Activated CD8-positive, alpha-beta T cell treated with anti-CD3 and anti-CD28 coated beads, Interleukin-2, amount 10 ng/mL, durations not matched to agents 7 days and 5 days (primary cell): ENCODE measurements around the gene DSG2. TPM values are rescaled to one million over a fixed set of nuclear protein-coding genes. Genes with fewer than 3 reads are reported as not detected.
A peak's percentile ranks its signal among the peaks of the same experiment; 100 is the strongest.
"Not testable (repeated sequence)": the region's sequence is repeated elsewhere in the genome, so short reads cannot be mapped to it uniquely, and the experiment has no call there.

ENCODE experiments used
- ATAC-seq: fragments of 150-1000 bp; cut with Tn5 transposase; one replicate; pipeline ENCODE4 v1.10.0; 2021; ENCODE audit warnings: moderate library complexity
- CTCF ChIA-PET: fragments of 350-600 bp; sonication (Branson Sonifier 250); formaldehyde crosslinking; loops from one replicate; lab custom pipeline; 2021; ENCODE audit warnings: antibody characterized with exemption; lab: Charles Lee
- POLR2A ChIA-PET: fragments of 350-600 bp; sonication (Branson Sonifier 250); formaldehyde crosslinking; loops from one replicate; lab custom pipeline; 2021; ENCODE audit warnings: antibody characterized with exemption; lab: Charles Lee
- DNase-seq: peaks from one replicate; pipeline ENCODE4 v3.0.0-alpha.2; 2020
- H3K27ac Mint-ChIP-seq: one replicate; pipeline ENCODE4 v1.8.0; 2021; ENCODE audit warnings: mild to moderate bottlenecking, mixed read lengths
- H3K27me3 Mint-ChIP-seq: one replicate; pipeline ENCODE4 v1.8.0; 2021; ENCODE audit warnings: low read depth, mixed read lengths
- H3K36me3 Mint-ChIP-seq: one replicate; pipeline ENCODE4 v1.8.0; 2021; ENCODE audit warnings: low read depth, mixed read lengths
- H3K4me1 Mint-ChIP-seq: one replicate; pipeline ENCODE4 v1.8.0; 2021; ENCODE audit warnings: low read depth, mixed read lengths
- H3K4me3 Mint-ChIP-seq: one replicate; pipeline ENCODE4 v1.8.0; 2021; ENCODE audit warnings: mild to moderate bottlenecking, mixed read lengths
- H3K9me3 Mint-ChIP-seq: one replicate; pipeline ENCODE4 v1.8.0; 2022; ENCODE audit warnings: mixed read lengths; ENCODE audit not compliant: insufficient read depth
- total RNA-seq, 2 experiments: library from RNA; stranded (reverse); gene quantifications; one replicate each; pipeline ENCODE4 v1.2.3, GENCODE V29; 2021

The DSG2 gene
- total RNA-seq, 2 experiments from 2014 or later, result 0.18 to 0.32 TPM

- no peak for ATAC-seq
- Mint-ChIP-seq H3K4me1 (no peaks in the 10 kb centered on the region), H3K9me3 (no peaks in the 10 kb centered on the region), H3K27me3 (peaks cover under 1% of the 10 kb centered on the region), H3K27ac (no peak overlapping the region), H3K36me3 (no peaks in the 10 kb centered on the region), H3K4me3 (no peak overlapping the region)
- CTCF ChIA-PET, result no interaction called here
- POLR2A ChIA-PET, result no interaction called here
- DNase-seq, result no peak
Measured at GRCh38 chr18:31490387-31490786, 7.6 kb upstream of the DSG2 start.

- no peak for ATAC-seq
- ChIA-PET POLR2A (no interaction called here), CTCF (no interaction called here)
- Mint-ChIP-seq H3K36me3 (no peaks in the 10 kb centered on the region), H3K27me3 (peaks cover 3% of the 10 kb centered on the region), H3K27ac (no peak overlapping the region), H3K4me3 (no peak overlapping the region), H3K9me3 (no peaks in the 10 kb centered on the region), H3K4me1 (no peaks in the 10 kb centered on the region)
- DNase-seq, result no peak
Measured at GRCh38 chr18:31490833-31491232, 7.1 kb upstream of the DSG2 start.

DNA sequence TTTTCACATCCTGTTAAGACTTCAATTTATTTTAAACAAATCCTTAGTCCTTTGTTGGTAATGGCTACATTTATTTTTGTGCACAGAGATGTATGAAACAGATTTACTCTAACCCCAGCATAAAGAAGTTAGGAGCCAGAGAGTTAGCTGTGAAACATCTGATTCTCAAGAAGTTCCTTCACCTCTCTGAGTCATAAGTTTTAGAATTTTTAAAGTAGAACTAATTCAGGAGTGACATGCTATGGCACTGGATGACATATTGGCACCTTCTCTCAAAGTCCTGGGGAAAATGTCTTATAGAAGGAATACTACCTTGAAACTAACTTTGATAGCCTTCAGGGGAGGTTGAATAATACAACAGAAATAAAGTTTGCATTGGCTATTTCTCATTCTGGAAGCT lies 6.4 kb upstream of the DSG2 start:
- CTCF ChIA-PET, result no interaction called here
- POLR2A ChIA-PET, result no interaction called here
- peaks cover 11% of the 10 kb centered on the region for H3K27me3 Mint-ChIP-seq
- no peak overlapping the region for H3K27ac Mint-ChIP-seq
- no peaks in the 10 kb centered on the region for H3K36me3 Mint-ChIP-seq
- no peaks in the 10 kb centered on the region for H3K9me3 Mint-ChIP-seq
- H3K4me1 Mint-ChIP-seq, result no peaks in the 10 kb centered on the region
- H3K4me3 Mint-ChIP-seq, result no peak overlapping the region
- ATAC-seq (no peak), DNase-seq (no peak)

DNA sequence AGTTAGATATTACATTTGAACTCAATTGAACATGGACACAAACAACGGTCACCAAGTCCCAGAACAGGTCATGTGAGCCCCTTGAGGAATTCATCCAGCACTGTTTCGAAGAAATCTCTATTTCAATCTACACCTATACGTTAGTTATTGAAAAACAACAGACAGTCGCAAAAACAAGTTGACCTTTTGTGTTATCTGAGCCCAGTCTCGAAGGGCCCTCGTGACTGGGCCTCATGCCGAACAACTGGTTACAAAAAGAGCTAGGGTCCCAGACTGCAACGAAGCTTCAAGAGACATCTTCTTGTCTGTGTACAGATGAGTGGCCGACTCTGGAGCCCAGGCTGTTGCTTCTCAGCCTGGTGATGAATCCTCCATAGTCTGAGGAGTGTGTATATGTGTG lies 5.3 kb upstream of the DSG2 start:
- no peaks in the 10 kb centered on the region for H3K36me3 Mint-ChIP-seq
- ChIA-PET POLR2A (no interaction called here), CTCF (no interaction called here)
- H3K27ac Mint-ChIP-seq, result no peak overlapping the region
- ATAC-seq (no peak), DNase-seq (no peak)
- H3K9me3 Mint-ChIP-seq, result no peaks in the 10 kb centered on the region
- H3K4me3 Mint-ChIP-seq, result no peak overlapping the region
- peaks cover 20% of the 10 kb centered on the region for H3K27me3 Mint-ChIP-seq
- no peaks in the 10 kb centered on the region for H3K4me1 Mint-ChIP-seq

DNA sequence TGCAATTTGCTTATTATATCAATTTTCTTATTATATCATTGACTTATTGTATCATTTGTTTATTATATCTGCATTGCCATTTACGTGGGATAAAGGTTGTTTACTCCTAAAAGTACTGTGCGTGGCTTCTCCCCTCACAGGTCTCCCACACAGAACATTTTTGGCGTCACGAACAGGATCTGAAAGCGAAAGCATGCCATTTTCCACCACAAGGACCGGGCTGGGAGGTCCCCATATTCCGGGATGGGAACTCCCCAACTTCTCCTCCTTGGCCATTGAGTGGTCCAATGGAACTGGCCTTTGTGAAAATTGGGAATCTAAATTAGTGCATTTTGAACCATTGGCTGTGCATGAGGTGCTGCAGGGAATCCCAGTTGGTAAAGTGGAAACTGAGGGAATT lies 4.8 kb upstream of the DSG2 start:
- POLR2A ChIA-PET, result no interaction called here
- CTCF ChIA-PET, result no interaction called here
- no peaks in the 10 kb centered on the region for H3K4me1 Mint-ChIP-seq
- no peak for ATAC-seq
- H3K4me3 Mint-ChIP-seq, result no peak overlapping the region
- H3K9me3 Mint-ChIP-seq, result no peaks in the 10 kb centered on the region
- peaks cover 20% of the 10 kb centered on the region for H3K27me3 Mint-ChIP-seq
- H3K27ac Mint-ChIP-seq, result no peak overlapping the region
- no peaks in the 10 kb centered on the region for H3K36me3 Mint-ChIP-seq
- DNase-seq, result no peak

DNA sequence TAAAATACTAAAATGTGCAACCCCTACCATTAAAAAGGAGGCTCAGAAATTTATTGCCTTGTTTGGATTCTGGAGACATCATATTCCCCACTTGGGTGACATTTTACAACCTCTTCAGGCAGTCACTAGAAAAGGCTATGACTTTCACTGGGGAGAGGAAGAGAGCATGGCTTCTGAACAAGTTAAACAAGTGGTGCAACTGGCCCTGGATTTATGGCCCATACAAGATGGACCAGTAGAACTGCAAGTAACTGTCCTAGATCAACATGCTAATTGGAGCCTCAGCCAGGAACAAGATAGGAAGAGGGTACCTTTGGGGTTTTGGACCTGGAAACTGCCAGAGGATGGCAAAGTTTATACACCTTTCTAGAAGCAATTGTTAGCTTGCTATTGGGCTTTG lies 4.0 kb upstream of the DSG2 start:
- CTCF ChIA-PET, result no interaction called here

DNA sequence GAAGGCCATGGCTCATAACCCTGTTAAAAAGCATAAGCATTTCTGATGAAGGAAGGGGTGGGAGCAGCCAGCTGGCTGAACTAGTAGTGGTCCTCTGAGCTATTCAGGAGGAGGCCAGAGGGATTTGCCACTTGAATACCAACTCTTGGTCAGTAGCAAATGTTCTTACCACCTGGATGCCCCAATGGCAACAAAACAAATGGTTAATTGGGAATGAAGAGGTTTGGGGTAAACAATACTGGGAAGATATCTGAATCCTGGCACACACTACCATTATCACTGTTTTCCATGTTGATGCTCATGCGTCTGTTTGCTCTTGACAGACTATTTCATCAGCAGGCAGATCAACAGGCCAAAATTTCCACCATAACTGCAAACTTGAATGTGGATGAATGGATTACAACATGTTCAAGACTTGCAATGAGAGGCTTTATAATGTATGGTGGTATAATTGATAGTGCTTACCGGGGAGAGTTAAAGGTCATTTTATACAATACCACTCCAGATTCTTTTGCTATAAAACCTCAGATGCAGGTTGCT lies 3.2 kb upstream of the DSG2 start:
- H3K36me3 Mint-ChIP-seq, ATAC-seq, DNase-seq, H3K4me1 Mint-ChIP-seq, H3K9me3 Mint-ChIP-seq, CTCF ChIA-PET, H3K27ac Mint-ChIP-seq, H3K4me3 Mint-ChIP-seq, POLR2A ChIA-PET: not testable (repeated sequence)
- H3K27me3 Mint-ChIP-seq, result peaks cover 32% of the 10 kb centered on the region

More for the DNA sequence above, 4.0 kb upstream of the DSG2 start:
- ATAC-seq (no peak), DNase-seq (no peak)
- H3K27ac Mint-ChIP-seq, result no peak overlapping the region
- no peaks in the 10 kb centered on the region for H3K9me3 Mint-ChIP-seq
- peaks cover 5% of the 10 kb centered on the region for H3K4me1 Mint-ChIP-seq
- no peak overlapping the region for H3K4me3 Mint-ChIP-seq
- POLR2A ChIA-PET, result no interaction called here
- H3K27me3 Mint-ChIP-seq, result peaks cover 26% of the 10 kb centered on the region
- H3K36me3 Mint-ChIP-seq, result no peaks in the 10 kb centered on the region

- Mint-ChIP-seq H3K27me3 (peaks cover 40% of the 10 kb centered on the region), H3K9me3 (no peaks in the 10 kb centered on the region), H3K4me3 (no peak overlapping the region), H3K4me1 (peaks cover 6% of the 10 kb centered on the region), H3K36me3 (no peaks in the 10 kb centered on the region), H3K27ac (no peak overlapping the region)
- POLR2A ChIA-PET, result no interaction called here
- DNase-seq (no peak), ATAC-seq (peak; percentile 28)
- CTCF ChIA-PET, result no interaction called here
Measured at GRCh38 chr18:31497404-31497835, 557 bp upstream of the DSG2 start.

DNA sequence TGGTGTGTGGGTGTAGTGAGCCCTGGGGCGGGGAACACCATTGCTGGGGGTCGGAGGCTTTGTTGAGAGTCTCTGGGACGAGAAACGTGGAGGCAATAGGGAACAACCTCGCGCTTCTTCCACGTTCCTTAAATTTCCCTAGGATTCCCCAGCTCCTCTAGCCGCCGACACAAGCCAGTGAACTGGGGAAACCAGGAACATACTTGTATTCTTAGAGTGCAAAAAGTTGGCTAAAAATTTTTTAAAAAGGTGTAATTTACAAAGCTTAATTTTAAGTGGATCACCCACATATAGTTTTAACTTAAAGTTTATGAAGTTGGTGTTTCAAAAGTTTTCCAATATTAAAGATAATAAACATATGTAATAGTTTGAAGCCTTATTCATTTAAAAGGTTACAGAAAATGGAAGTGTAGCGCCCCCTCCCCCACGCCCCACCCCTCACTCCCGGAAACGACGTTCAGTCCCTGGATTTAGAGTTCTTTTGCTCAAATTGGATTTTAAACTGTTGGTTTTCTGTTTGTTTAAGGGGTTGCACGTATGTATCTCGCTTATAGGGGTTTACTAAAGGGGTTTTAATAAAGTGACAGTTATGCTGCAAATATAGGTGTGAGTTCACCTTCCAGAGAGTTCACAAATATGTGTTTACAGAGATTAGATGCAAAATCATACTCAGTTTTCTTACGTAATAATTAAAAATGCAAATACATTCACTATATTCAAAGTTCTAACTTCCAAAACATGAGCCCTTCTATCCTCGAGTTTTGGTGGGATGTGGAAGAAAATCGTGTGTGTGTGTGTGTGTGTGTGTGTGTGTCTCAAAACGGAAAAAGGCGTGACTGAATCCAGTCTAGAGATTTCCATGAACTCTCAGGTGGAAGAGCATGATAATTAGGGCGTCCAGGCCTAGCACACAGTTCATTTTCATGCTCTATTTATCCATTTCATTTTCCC lies 872 bp downstream of the DSG2 start:
- H3K9me3 Mint-ChIP-seq, result no peaks in the 10 kb centered on the region
- no peak for DNase-seq
- peaks cover 40% of the 10 kb centered on the region for H3K27me3 Mint-ChIP-seq
- no peak for ATAC-seq
- ChIA-PET CTCF (no interaction called here), POLR2A (no interaction called here)
- peak overlapping the region; percentile 68 for H3K4me3 Mint-ChIP-seq
- no peak overlapping the region for H3K27ac Mint-ChIP-seq
- H3K36me3 Mint-ChIP-seq, result no peaks in the 10 kb centered on the region
- H3K4me1 Mint-ChIP-seq, result peaks cover 6% of the 10 kb centered on the region

DNA sequence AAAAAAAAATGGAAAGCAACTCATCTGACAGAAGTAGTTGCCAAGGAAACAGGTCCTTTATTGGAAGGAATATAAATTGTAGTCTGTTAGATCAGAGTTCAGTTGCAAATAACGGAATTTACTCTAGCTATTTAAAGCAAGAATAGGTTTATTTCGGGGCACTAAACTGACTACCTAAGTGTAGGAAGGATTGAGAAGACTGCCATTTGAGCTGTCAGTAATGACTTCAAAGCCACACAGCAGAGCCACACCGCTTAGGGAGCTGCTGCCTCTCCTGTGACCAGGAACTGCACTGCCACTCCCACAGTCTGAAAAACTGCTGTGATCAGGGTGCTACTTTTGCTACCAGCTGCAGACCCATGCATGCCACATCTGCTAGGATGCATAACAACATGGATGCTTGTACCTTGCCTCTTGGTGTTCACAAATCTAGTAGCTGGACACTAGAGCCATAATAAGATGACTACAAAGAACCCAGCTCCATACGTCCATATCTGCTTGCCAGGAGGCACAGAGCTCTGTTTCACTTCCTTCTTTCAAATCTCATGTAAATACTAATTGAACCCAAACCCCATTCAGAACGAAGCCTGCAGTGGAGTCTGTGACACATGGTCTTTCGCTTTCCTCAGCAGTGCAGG lies 2.2 kb downstream of the DSG2 start:
- no peak overlapping the region for H3K27ac Mint-ChIP-seq
- DNase-seq, result no peak
- no peak overlapping the region for H3K4me3 Mint-ChIP-seq
- ChIA-PET CTCF (no interaction called here), POLR2A (no interaction called here)
- H3K9me3 Mint-ChIP-seq, result no peaks in the 10 kb centered on the region
- peaks cover 40% of the 10 kb centered on the region for H3K27me3 Mint-ChIP-seq
- no peak for ATAC-seq
- H3K4me1 Mint-ChIP-seq, result peaks cover 6% of the 10 kb centered on the region
- no peaks in the 10 kb centered on the region for H3K36me3 Mint-ChIP-seq

DNA sequence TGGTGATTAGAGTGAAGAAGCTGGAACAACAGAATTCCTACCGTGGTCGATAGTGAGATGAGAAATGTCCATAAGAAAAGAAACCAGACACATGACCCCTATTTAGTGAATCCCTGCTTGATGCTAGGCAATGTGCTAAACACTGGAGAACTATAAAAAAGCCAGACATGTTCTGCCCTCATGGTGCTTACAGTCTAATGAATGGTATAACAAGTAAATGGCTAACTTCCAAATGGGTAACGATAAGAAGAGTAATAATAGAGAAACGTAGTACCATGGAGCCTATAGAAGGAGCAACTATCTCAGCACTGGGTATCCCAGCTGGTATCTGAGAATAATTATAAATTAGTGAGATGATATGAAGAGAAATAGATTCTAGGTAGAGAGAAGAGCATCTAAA lies 5.0 kb downstream of the DSG2 start:
- ChIA-PET CTCF (no interaction called here), POLR2A (no interaction called here)
- Mint-ChIP-seq H3K27me3 (peaks cover 21% of the 10 kb centered on the region), H3K4me3 (no peak overlapping the region), H3K36me3 (no peaks in the 10 kb centered on the region), H3K9me3 (no peaks in the 10 kb centered on the region), H3K27ac (no peak overlapping the region), H3K4me1 (peaks cover 6% of the 10 kb centered on the region)
- DNase-seq, result no peak
- ATAC-seq, result no peak

GRCh38 chr18:31504455-31505147 lies 6.6 kb downstream of the DSG2 start:
- no peak for ATAC-seq
- Mint-ChIP-seq H3K9me3 (no peaks in the 10 kb centered on the region), H3K27ac (no peak overlapping the region), H3K4me1 (no peaks in the 10 kb centered on the region), H3K36me3 (no peaks in the 10 kb centered on the region), H3K4me3 (no peak overlapping the region), H3K27me3 (peaks cover 8% of the 10 kb centered on the region)
- DNase-seq, result no peak
- ChIA-PET CTCF (no interaction called here), POLR2A (no interaction called here)
